GF-D8 (cell line): Measurements from ENCODE around the gene RIMS1.
"Not testable (repeated sequence)": the region's sequence is repeated elsewhere in the genome, so short reads cannot be mapped to it uniquely, and the experiment has no call there.

Experiments
- DNase-seq: peaks from one replicate; lab custom pipeline; 2025; lab: John Stamatoyannopoulos, UW

RIMS1 gene

GRCh38 chr6:72248621-72249020 is 362.3 kb downstream of the RIMS1 start:
- no peak for DNase-seq

- DNase-seq = no peak
Measured at GRCh38 chr6:72250664-72251063, 364.3 kb downstream of the RIMS1 start.

GRCh38 chr6:72260489-72260888 is 374.1 kb downstream of the RIMS1 start:
- DNase-seq = no peak

GRCh38 chr6:72261554-72261953 is 375.2 kb downstream of the RIMS1 start:
- DNase-seq = no peak

- no peak for DNase-seq
Measured at GRCh38 chr6:72262254-72262653, 375.9 kb downstream of the RIMS1 start.

GRCh38 chr6:72267470-72267869 is 381.1 kb downstream of the RIMS1 start:
- DNase-seq = no peak

GRCh38 chr6:72271531-72271930 is 385.2 kb downstream of the RIMS1 start:
- no peak for DNase-seq

GRCh38 chr6:72272958-72273357 is 386.6 kb downstream of the RIMS1 start:
- DNase-seq = no peak

GRCh38 chr6:72275888-72276287 is 389.5 kb downstream of the RIMS1 start:
- no peak for DNase-seq

GRCh38 chr6:72282201-72282600 is 395.9 kb downstream of the RIMS1 start:
- no peak for DNase-seq

- no peak for DNase-seq
Measured at GRCh38 chr6:72283571-72283970, 397.2 kb downstream of the RIMS1 start.

GRCh38 chr6:72286911-72287311 is 400.6 kb downstream of the RIMS1 start:
- DNase-seq = no peak

- no peak for DNase-seq
Measured at GRCh38 chr6:72287801-72288200, 401.5 kb downstream of the RIMS1 start.

GRCh38 chr6:72288592-72288991 is 402.2 kb downstream of the RIMS1 start:
- no peak for DNase-seq

GRCh38 chr6:72290620-72291019 is 404.3 kb downstream of the RIMS1 start:
- DNase-seq = no peak

- DNase-seq = no peak
Measured at GRCh38 chr6:72296375-72296774, 410.0 kb downstream of the RIMS1 start.

- DNase-seq = no peak
Measured at GRCh38 chr6:72305971-72306370, 419.6 kb downstream of the RIMS1 start.

GRCh38 chr6:72316675-72317380 is 430.5 kb downstream of the RIMS1 start:
- no peak for DNase-seq

- DNase-seq = no peak
Measured at GRCh38 chr6:72321788-72322187, 435.4 kb downstream of the RIMS1 start.

- DNase-seq = no peak
Measured at GRCh38 chr6:72322771-72323170, 436.4 kb downstream of the RIMS1 start.

- no peak for DNase-seq
Measured at GRCh38 chr6:72324591-72324990, 438.2 kb downstream of the RIMS1 start.

GRCh38 chr6:72328775-72329174 is 442.4 kb downstream of the RIMS1 start:
- no peak for DNase-seq

- not testable (repeated sequence) for DNase-seq
Measured at GRCh38 chr6:72335203-72335602, 448.9 kb downstream of the RIMS1 start.

GRCh38 chr6:72348926-72349325 is 462.6 kb downstream of the RIMS1 start:
- no peak for DNase-seq
